Calu3 (cell line): ENCODE measurements around the gene CLDN20. TPM values are rescaled to one million over a fixed set of nuclear protein-coding genes. Genes with fewer than 3 reads are reported as not detected.

Source experiments
- BruUV-seq: library from RNA; stranded (reverse); fragments of 400-500 nt; replicated peaks from 2 replicates; lab custom pipeline; 2021; lab: Mats Ljungman, UMichigan
- CTCF ChIA-PET: fragments of 300-600 bp; sonication (Branson Sonifier 250); formaldehyde crosslinking; loops from one replicate; lab custom pipeline; 2022; ENCODE audit warnings: antibody characterized with exemption; lab: Charles Lee
- DNase-seq: peaks from one replicate; pipeline ENCODE4 v3.0.0; 2022
- H3K27ac Mint-ChIP-seq: one replicate; pipeline ENCODE4 v1.8.0; 2022; ENCODE audit warnings: mixed read lengths; ENCODE audit not compliant: unreplicated experiment
- H3K27me3 Mint-ChIP-seq: one replicate; pipeline ENCODE4 v1.8.0; 2022; ENCODE audit warnings: mixed read lengths; ENCODE audit not compliant: unreplicated experiment
- H3K36me3 Mint-ChIP-seq: one replicate; pipeline ENCODE4 v1.8.0; 2022; ENCODE audit warnings: mild to moderate bottlenecking, moderate library complexity, mixed read lengths; ENCODE audit not compliant: insufficient read depth, unreplicated experiment
- H3K4me1 Mint-ChIP-seq: one replicate; pipeline ENCODE4 v1.8.0; 2022; ENCODE audit warnings: mild to moderate bottlenecking, low read depth, mixed read lengths; ENCODE audit not compliant: unreplicated experiment
- H3K4me3 Mint-ChIP-seq: one replicate; pipeline ENCODE4 v1.8.0; 2022; ENCODE audit warnings: mild to moderate bottlenecking, low read depth, moderate library complexity, mixed read lengths; ENCODE audit not compliant: unreplicated experiment
- H3K9me3 Mint-ChIP-seq: one replicate; pipeline ENCODE4 v1.8.0; 2022; ENCODE audit warnings: low read depth, mixed read lengths; ENCODE audit not compliant: unreplicated experiment
- CTCF ChIP-seq: fragments of 200-600 bp; IDR thresholded peaks from one replicate; pipeline ENCODE4 v1.8.0; 2022; ENCODE audit warnings: antibody characterized with exemption; ENCODE audit not compliant: unreplicated experiment
- intact Hi-C: fragments of 100-400 bp; cut with micrococcal nuclease; formaldehyde crosslinking; loops from one replicate; pipeline ENCODE4 v1.10.0; 2022; ENCODE audit not compliant: unreplicated experiment
- total RNA-seq: library from RNA; stranded (reverse); gene quantifications from 2 replicates; pipeline ENCODE4 v1.2.3, GENCODE V29; 2022

Gene CLDN20
- total RNA-seq, 1 experiment from 2014 or later = not detected

GRCh38 chr6:155273431-155273830, 9.6 kb downstream of the CLDN20 start:
- no peak overlapping the region for H3K4me3 Mint-ChIP-seq
- peaks cover 5% of the 10 kb centered on the region for H3K36me3 Mint-ChIP-seq
- H3K9me3 Mint-ChIP-seq = no peaks in the 10 kb centered on the region
- DNase-seq = no peak
- TF ChIP-seq CTCF = no peak
- no TSS peak for BruUV-seq
- CTCF ChIA-PET = no interaction called here
- peaks cover 8% of the 10 kb centered on the region for H3K4me1 Mint-ChIP-seq
- no peak overlapping the region for H3K27ac Mint-ChIP-seq
- intact Hi-C loops = no loop called here
- H3K27me3 Mint-ChIP-seq = no peaks in the 10 kb centered on the region

- no peak overlapping the region for H3K4me3 Mint-ChIP-seq
- no TSS peak for BruUV-seq
- no peak for DNase-seq
- H3K36me3 Mint-ChIP-seq = peaks cover 5% of the 10 kb centered on the region
- intact Hi-C loops = no loop called here
- peaks cover 8% of the 10 kb centered on the region for H3K4me1 Mint-ChIP-seq
- no peak for TF ChIP-seq CTCF
- H3K9me3 Mint-ChIP-seq = no peaks in the 10 kb centered on the region
- H3K27me3 Mint-ChIP-seq = no peaks in the 10 kb centered on the region
- no peak overlapping the region for H3K27ac Mint-ChIP-seq
- CTCF ChIA-PET = no interaction called here
Observed at GRCh38 chr6:155274106-155274505, 10.3 kb downstream of the CLDN20 start.

GRCh38 chr6:155274533-155274932, 10.7 kb downstream of the CLDN20 start:
- no peak overlapping the region for H3K27ac Mint-ChIP-seq
- H3K36me3 Mint-ChIP-seq = peaks cover 5% of the 10 kb centered on the region
- intact Hi-C loops = no loop called here
- H3K4me3 Mint-ChIP-seq = no peak overlapping the region
- no TSS peak for BruUV-seq
- H3K9me3 Mint-ChIP-seq = no peaks in the 10 kb centered on the region
- DNase-seq = peak; percentile 6
- no peaks in the 10 kb centered on the region for H3K27me3 Mint-ChIP-seq
- TF ChIP-seq CTCF = no peak
- peaks cover 8% of the 10 kb centered on the region for H3K4me1 Mint-ChIP-seq
- CTCF ChIA-PET = no interaction called here

- Mint-ChIP-seq H3K9me3 (no peaks in the 10 kb centered on the region), H3K4me1 (peaks cover 8% of the 10 kb centered on the region), H3K27ac (no peak overlapping the region), H3K36me3 (peaks cover 5% of the 10 kb centered on the region), H3K27me3 (no peaks in the 10 kb centered on the region), H3K4me3 (no peak overlapping the region)
- intact Hi-C loops = no loop called here
- TF ChIP-seq CTCF = no peak
- no TSS peak for BruUV-seq
- DNase-seq = no peak
- CTCF ChIA-PET = interaction anchor here (0.7 kb wide), 1 partner anchor 86 kb away, joined by 4 read pairs; no protein-coding TSS in a partner anchor
Observed at GRCh38 chr6:155275808-155276480, 12.1 kb downstream of the CLDN20 start.
